ENCODE data around the gene ACOT7. TPM values are rescaled to one million over a fixed set of nuclear protein-coding genes. Genes with fewer than 3 reads are reported as not detected.

Gene ACOT7
- total RNA-seq, 4 donors from 2014 or later = 15.0 to 38.7 (median 28.6) TPM

- peak overlapping the region; percentile 70 to 79 (median 73) for H3K4me3 ChIP-seq
- H3K27me3 ChIP-seq = no peaks in the 10 kb centered on the region
- H3K4me1 ChIP-seq = peaks cover 13 to 28% (median 21%) of the 10 kb centered on the region in 4 donors
- DNase-seq (ENCODE audit: extremely low spot score) = no peak
- 5% methylated on average over 24 of the region's 83 CpGs for WGBS
- H3K36me3 ChIP-seq = no peaks in the 10 kb centered on the region
- peak overlapping the region; percentile 95 to 99 (median 98) for H3K27ac ChIP-seq (replicated peaks in 1 of 4)
- no peak for TF ChIP-seq POLR2A (IDR thresholded peaks at IDR 0.05; ENCODE audit: low read depth)
- TF ChIP-seq POLR2AphosphoS5 (IDR thresholded peaks at IDR 0.05) = no peak
- TF ChIP-seq, protein P1, sequence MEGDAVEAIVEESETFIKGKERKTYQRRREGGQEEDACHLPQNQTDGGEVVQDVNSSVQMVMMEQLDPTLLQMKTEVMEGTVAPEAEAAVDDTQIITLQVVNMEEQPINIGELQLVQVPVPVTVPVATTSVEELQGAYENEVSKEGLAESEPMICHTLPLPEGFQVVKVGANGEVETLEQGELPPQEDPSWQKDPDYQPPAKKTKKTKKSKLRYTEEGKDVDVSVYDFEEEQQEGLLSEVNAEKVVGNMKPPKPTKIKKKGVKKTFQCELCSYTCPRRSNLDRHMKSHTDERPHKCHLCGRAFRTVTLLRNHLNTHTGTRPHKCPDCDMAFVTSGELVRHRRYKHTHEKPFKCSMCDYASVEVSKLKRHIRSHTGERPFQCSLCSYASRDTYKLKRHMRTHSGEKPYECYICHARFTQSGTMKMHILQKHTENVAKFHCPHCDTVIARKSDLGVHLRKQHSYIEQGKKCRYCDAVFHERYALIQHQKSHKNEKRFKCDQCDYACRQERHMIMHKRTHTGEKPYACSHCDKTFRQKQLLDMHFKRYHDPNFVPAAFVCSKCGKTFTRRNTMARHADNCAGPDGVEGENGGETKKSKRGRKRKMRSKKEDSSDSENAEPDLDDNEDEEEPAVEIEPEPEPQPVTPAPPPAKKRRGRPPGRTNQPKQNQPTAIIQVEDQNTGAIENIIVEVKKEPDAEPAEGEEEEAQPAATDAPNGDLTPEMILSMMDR (IDR thresholded peaks at IDR 0.05) = no peak
- TF ChIP-seq EP300 (IDR thresholded peaks at IDR 0.05) = no peak
- no peaks in the 10 kb centered on the region for H3K9me3 ChIP-seq
- intact Hi-C loops (cut with DNase I) = no loop called here
Measured at GRCh38 chr1:6392809-6393399, 663 bp downstream of the ACOT7 start.

DNA sequence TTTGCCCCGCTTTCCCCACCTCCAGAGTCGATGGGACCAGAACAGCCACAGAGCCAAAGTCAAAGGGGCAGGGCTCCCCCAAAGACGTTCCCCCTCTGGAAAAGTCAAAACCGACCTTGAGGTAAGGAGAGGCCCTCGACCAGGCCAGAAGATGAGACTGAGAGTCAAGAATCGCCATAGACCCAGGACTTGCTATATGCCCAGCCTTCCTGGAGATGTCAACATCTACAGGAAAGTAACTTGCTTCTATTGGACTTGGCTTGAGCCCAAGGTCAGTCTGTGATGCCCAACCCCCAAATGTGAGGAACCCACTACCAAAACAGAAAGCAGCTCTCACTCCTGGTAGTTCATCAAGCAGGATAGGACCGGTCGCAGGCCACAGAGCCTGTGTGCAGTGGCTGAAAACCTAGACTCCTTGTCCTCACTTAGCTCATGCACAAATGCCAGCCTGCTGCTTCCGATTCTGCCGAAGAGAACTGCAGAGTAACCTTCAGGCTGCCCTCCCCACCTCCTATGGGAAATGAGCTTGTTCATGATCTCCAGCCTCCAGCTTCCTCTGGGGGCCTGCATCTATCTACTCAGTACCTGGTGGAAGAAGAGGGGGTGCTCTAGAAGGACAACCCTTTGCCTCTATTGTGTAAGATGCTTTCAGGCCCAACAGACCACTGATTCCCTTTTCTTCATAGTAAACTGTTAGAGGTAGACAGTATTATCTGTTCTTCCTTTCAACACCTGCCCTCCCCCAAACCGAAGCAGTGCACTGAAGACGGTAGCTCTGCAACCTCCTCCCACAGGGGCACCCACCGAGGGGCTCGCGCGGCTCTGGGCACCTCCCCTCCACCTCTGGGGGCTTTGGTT, 1.4 kb downstream of the ACOT7 start:
- 49% methylated on average over 16 of the region's 16 CpGs for WGBS
- Histone ChIP-seq H3K4me1 (peaks cover 13 to 28% (median 21%) of the 10 kb centered on the region in 4 donors), H3K9me3 (no peaks in the 10 kb centered on the region), H3K36me3 (no peaks in the 10 kb centered on the region), H3K4me3 (peak overlapping the region; percentile 70 to 79 (median 73)), H3K27ac (replicated peaks in 1 of 4) (peak overlapping the region in 3 of 4 donors; percentile 95 to 99 (median 97)), H3K27me3 (no peaks in the 10 kb centered on the region)
- intact Hi-C loops (cut with DNase I) = no loop called here
- DNase-seq (ENCODE audit: extremely low spot score) = no peak
- TF ChIP-seq POLR2AphosphoS5 (IDR thresholded peaks at IDR 0.05) (no peak), EP300 (IDR thresholded peaks at IDR 0.05) (no peak), POLR2A (IDR thresholded peaks at IDR 0.05; ENCODE audit: low read depth) (no peak)
- TF ChIP-seq, protein P1 (IDR thresholded peaks at IDR 0.05) = no peak

- intact Hi-C loops (cut with DNase I) = no loop called here
- no peaks in the 10 kb centered on the region for H3K27me3 ChIP-seq
- no peak overlapping the region for H3K4me3 ChIP-seq
- WGBS = 95% methylated on average over 9 of the region's 9 CpGs
- H3K4me1 ChIP-seq = peaks cover 24 to 38% (median 33%) of the 10 kb centered on the region in 4 donors
- no peaks in the 10 kb centered on the region for H3K9me3 ChIP-seq
- H3K36me3 ChIP-seq = no peaks in the 10 kb centered on the region
- no peak for DNase-seq (ENCODE audit: extremely low spot score)
- TF ChIP-seq EP300 (IDR thresholded peaks at IDR 0.05) (no peak), POLR2A (IDR thresholded peaks at IDR 0.05; ENCODE audit: low read depth) (no peak), POLR2AphosphoS5 (IDR thresholded peaks at IDR 0.05) (no peak)
- H3K27ac ChIP-seq (replicated peaks in 1 of 4) = no peak overlapping the region
Measured at GRCh38 chr1:6389971-6390370, 3.6 kb downstream of the ACOT7 start.

GRCh38 chr1:6386371-6386949, 7.1 kb downstream of the ACOT7 start:
- H3K27me3 ChIP-seq = no peaks in the 10 kb centered on the region
- WGBS = 89% methylated on average over 10 of the region's 10 CpGs

More at GRCh38 chr1:6386371-6386949, 7.1 kb downstream of the ACOT7 start:
- Histone ChIP-seq H3K27ac (replicated peaks in 1 of 4) (no peak overlapping the region), H3K36me3 (no peaks in the 10 kb centered on the region), H3K4me3 (no peak overlapping the region), H3K9me3 (no peaks in the 10 kb centered on the region), H3K4me1 (peaks cover 12 to 14% (median 13%) of the 10 kb centered on the region in 4 donors)
- DNase-seq (ENCODE audit: extremely low spot score) = no peak
- intact Hi-C loops (cut with DNase I) = no loop called here
- TF ChIP-seq, protein P1 (IDR thresholded peaks at IDR 0.05) = no peak
- TF ChIP-seq POLR2AphosphoS5 (IDR thresholded peaks at IDR 0.05) (no peak), POLR2A (IDR thresholded peaks at IDR 0.05; ENCODE audit: low read depth) (no peak), EP300 (IDR thresholded peaks at IDR 0.05) (no peak)

Measured in esophagus muscularis mucosa (tissue), 4 donors.